Stimulated activated CD4-positive, alpha-beta T cell treated with anti-CD3 and anti-CD28 coated beads, Interleukin-4, amount 100 ng/mL, for 48 hours (primary cell): ENCODE data around the gene STAG2.
A peak's percentile ranks its signal among the peaks of the same experiment; 100 is the strongest.
"Not testable (repeated sequence)": the region's sequence is repeated elsewhere in the genome, so short reads cannot be mapped to it uniquely, and the experiment has no call there.

Experiments
- DNase-seq, 2 donors: peaks; one replicate each; pipeline ENCODE4 v3.0.0-alpha.2; 2020; ENCODE audit warnings: low read depth in 2 of 2

STAG2 gene

DNA sequence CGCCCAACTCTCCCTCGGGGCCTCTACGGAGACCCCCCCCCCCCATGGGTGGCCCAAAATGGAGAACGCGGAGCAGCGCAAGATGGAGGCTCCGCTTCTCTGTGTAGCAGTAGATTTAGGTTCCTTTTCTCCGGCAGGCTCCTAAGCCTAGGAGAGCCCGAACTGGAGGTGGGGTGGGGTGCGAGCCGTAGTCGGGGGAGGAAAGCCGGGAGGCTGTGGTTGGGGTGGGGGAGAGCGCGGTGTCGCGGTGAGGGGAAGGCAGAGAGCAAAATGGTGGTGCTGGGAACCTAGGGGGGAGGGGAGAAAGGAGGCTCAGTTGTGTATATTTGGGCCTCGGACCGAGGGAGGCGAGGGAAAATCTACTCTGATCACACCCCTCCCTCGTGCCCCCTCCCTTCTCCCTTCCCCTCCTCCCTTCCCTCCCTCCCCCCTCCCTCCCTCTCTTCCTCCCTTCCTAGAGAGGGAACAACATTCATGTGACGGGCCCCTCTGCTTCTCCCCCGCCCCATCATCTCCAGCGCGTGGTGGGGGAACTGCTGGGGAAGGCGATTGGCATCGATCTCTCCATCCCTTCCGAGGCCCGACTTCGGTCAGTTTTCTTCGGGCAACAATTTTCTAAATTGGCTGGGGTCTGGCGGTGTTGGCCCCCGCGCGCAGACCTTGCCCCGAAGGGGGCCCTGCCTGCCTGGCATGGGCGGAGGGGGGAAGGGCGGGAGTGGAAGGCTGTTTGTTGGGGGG, at the start of gene STAG2:
STAG2 (plus strand) TSS at position 439 of the 738 bp plus-strand sequence. CDS start 60,922 bp downstream, outside the sequence.
- DNase-seq = peak; percentile 48 to 54

- DNase-seq = no peak
Observed at GRCh38 chrX:123917069-123917468, 44.4 kb upstream of the STAG2 start.

- DNase-seq = no peak
Observed at GRCh38 chrX:123918106-123918721, 43.3 kb upstream of the STAG2 start.

GRCh38 chrX:123920105-123920785, 41.3 kb upstream of the STAG2 start:
- DNase-seq = no peak

DNA sequence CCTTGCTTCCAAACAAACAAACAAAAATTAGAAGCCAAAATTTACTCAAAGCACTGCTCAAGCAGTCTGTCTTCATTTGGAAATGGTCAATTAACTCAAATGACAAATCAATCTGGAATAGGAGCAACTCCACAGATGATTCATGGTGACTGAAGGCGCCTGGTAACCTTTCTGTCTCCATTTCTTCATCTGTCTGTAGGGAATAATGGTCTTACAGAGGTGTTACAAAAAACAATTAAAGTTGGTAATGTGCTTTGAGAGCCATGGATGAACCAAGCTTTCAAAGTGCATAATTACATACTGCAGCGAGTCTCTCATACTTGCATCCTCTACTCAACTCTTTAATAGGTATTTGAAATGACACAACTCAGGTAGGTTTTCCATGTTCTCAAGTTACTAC, 38.3 kb upstream of the STAG2 start:
- no peak for DNase-seq

DNA sequence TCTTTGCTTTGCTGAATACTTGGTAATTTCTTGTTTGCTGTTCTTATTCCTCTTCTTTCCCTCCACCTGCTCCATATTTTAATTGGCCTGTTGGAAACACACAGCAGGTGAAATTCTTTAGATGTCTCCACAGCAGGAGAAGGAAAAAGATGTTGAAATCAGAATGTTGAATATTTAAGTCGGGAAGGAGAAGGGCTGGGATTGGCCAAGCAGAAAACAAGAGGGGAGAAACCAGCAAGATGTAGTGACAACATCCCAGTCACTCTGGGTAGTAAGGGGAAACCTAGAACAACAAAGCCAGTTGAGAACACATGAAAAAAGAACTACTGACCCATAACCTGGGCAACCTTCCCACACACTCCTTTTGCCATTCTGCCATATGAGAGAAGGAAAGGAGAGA, 37.3 kb upstream of the STAG2 start:
- DNase-seq = no peak

- no peak for DNase-seq
Observed at GRCh38 chrX:123927845-123928244, 33.7 kb upstream of the STAG2 start.

DNA sequence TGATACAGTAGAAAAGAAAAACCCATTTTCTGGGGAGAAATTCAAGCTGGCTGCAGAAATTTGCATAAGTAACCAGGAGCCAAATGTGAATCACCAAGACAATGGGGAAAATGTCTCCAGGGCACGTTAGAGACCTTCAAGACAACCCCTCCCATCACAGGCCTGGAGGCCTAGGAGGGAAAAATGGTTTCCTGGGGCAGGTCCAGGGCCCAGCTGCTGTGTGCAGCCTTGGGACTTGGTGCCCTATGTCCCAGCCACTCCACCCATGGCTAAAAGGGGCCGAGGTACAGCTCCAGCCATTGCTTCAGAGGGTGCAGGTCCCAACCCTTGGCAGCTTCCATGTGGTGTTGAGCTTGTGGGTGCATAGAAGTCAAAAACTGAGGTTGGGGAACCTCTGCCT, 29.5 kb upstream of the STAG2 start:
- not testable (repeated sequence) for DNase-seq

- DNase-seq = no peak
Observed at GRCh38 chrX:123943074-123943473, 18.4 kb upstream of the STAG2 start.

DNA sequence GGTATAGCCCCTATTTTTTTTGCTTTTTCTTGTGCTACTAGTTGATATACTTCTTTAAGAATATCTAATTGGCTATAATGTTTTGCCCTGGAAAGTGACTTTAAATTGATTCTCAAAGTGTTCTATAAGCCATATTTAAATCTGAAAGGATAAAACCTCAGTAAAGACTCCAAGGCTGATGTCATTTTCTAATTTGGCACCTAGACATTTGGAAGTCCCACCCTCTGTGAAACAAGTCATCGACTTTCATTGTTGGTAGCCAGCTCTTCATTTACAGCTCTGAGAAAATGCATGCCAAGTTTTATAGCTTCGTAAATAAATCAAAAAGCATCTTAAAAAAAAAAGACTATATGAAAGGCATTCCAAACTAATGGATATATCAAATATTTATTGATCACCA, 18.0 kb upstream of the STAG2 start:
- no peak for DNase-seq

GRCh38 chrX:123949846-123950245, 11.7 kb upstream of the STAG2 start:
- DNase-seq = no peak

DNA sequence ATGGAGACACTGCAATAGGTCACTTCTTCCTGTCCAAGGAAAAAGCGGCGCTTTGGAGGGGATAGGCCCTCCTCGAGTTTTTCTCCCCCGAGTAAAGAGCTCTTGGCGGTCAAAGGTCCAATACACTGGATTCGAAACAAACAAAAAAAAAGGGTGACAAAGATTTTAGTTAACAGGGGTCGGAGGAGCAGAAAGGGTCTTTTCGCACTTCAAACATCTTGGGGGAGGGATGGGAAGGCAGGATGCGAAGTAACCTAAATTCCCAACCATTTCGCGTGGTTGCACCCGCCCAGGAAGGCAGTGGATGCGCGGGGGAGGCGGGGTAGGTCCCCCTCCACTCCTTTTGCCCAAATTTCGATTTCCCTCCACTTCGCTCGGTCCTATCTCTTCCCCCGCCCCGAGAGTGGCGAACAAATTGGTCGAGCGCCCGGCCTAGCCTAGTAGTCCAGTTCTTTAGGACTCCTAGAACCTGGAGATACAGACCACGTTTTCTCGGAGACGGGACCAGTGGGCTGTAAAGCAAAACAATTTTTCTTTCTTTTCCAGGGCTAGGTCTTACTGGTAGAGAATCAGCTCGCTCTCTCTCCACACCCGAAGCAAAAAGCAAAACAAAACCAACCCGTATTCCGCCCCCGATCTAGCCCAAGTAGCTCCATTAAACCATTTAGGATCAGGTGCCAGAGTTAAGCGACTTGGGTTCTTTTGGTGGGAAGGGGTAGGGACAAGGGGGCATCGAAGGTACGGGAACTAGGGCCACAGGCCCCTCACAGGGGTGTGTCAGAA, 2.0 kb upstream of the STAG2 start:
- DNase-seq = no peak

DNA sequence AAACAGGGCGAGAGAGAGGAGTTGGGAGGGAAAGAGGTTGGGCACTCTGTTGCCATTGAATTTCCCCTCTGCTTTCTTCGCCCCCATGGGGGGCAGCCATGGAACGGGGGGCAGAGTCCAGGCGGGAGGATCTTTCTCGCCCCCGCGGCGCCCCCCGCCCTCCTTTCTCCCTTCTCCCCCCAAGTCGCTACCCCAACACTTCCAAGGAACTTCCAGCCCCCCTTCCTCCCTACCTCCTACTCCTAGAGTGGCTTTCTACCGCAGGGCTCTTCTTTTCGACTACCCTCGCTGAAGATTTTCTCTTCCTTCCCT, 594 bp upstream of the STAG2 start:
- no peak for DNase-seq

DNA sequence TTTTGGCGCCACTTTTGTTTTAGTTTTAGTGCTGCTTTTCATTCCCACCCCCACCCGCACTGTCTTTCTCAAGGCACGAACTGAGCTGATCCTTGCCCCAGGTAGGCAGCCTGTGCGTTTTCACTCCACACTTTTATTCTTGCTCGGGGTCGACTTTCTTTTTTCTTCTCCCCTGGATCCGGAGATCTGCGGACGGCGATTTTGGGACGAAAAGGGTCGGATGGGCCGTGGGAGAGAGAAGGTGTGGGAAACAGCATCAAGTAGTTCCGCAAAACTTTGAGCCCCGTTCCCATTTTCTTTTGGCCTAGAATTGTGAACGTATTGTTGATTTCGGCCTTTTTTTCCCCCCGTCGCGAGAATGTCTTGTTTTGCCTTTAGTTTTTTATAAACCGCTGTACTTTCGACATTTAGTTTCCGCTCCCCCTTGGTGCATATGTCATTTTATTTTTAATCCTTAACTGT, 531 bp downstream of the STAG2 start:
- DNase-seq = no peak

- DNase-seq = peak; percentile 71 to 84
Observed at GRCh38 chrX:123962794-123963373, 1.4 kb downstream of the STAG2 start.

DNA sequence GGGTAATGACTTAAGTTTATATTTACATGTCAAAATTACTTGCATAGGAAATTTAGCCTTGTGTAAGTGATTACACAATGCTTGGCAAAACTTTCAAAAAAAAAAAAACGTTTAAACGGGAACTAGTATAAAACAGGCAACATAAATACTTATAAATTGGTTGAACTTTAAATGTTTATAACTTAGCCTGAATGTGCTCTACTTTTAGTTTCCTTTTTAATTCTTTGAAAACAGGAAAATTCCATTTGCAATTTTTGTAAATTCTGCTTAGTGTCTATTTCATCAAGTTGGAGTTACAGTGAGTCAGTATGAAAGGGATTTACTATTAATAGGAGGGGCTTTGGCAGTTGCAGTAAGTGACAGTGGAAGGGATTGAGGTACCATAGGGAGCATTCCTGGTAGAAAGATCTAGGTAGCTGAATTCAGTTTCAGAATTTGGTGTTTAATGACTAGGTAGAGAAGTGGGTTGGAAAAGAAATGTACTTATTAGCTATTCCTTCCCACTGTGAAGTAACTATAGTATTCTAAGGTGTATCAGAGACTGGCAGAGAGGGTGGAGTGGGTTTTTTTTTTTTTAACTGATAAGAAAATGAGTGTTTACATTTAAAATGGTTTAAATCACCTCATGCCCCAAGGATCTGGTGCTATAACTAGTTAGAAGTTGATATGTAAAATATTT, 2.8 kb downstream of the STAG2 start:
- no peak for DNase-seq

DNA sequence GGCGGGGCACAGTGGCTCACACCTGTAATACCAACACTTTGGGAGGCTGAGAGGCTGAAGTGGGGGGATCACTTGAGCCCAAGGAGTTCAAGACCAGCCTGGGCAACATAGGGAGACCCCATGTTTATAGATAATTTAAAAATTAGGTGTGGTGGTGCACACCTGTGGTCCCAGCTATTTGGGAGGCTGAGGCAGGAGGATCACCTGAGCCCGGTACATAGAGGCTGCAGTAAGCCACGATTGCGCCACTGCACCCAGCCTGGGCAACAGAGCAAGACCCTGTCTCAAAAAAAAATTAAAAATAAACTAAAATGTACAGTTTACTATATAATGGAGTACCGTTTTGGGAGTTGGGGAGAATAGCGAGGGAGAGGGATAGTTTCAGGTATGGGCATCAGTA, 4.2 kb downstream of the STAG2 start:
- DNase-seq = no peak

- no peak for DNase-seq
Observed at GRCh38 chrX:123967497-123967896, 6.0 kb downstream of the STAG2 start.

DNA sequence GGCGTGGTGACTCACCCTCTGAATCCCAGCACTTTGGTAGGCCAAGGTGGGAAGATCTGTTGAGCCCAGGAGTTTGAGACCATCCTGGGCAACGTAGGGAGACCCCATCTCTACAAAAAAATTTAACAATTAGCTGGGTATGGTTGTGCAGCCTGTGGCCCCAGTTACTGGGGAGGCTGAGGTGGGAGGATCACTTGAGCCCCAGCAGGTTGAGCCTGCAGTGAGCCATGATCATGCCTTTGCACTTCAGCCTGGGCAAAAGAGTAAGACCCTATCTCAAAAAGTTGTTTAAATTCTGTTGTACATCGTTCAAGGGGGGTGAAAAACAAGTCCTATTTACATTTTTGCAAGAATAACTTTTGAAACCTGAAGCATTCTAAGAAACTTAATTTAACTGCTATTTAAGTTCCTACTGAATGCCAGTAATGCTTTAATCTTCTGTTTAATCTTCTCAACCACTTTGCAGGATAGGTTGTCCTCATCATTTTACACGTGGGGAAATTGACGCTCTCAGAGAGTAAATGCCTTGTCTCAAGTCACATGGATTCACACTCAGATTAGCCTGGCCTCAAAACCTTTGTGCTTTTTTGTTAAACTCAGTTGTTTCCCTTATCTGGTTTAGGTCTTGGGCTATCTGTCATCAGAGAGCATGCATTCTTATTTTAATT, 7.0 kb downstream of the STAG2 start:
- DNase-seq = no peak

GRCh38 chrX:123971982-123972381, 10.5 kb downstream of the STAG2 start:
- no peak for DNase-seq

GRCh38 chrX:123973921-123974320, 12.4 kb downstream of the STAG2 start:
- no peak for DNase-seq
